Fibroblast of skin of right biceps (primary cell): Measurements from ENCODE around the gene LUZP1.
A peak's percentile ranks its signal among the peaks of the same experiment; 100 is the strongest.

Source experiments
- DNase-seq: peaks from one replicate; pipeline ENCODE4 v3.0.0-alpha.2; 2013

Gene LUZP1

GRCh38 chr1:23114424-23115079 is 54.1 kb downstream of the LUZP1 start:
- DNase-seq, result no peak

GRCh38 chr1:23111600-23112535 is 56.8 kb downstream of the LUZP1 start:
- DNase-seq, result no peak

- DNase-seq, result no peak
These were observed 58.3 kb downstream of the LUZP1 start for GRCh38 chr1:23110391-23110790.

- no peak for DNase-seq
These were observed 59.6 kb downstream of the LUZP1 start for GRCh38 chr1:23108918-23109533.

- DNase-seq, result peak; percentile 45
These were observed 65.4 kb downstream of the LUZP1 start for GRCh38 chr1:23103001-23103889.

GRCh38 chr1:23102289-23102688 is 66.4 kb downstream of the LUZP1 start:
- peak; percentile 73 for DNase-seq

GRCh38 chr1:23101887-23102286 is 66.8 kb downstream of the LUZP1 start:
- no peak for DNase-seq

- DNase-seq, result peak; percentile 59
These were observed 67.4 kb downstream of the LUZP1 start for GRCh38 chr1:23101101-23101827.

GRCh38 chr1:23100074-23100748 is 68.4 kb downstream of the LUZP1 start:
- peak; percentile 85 for DNase-seq

GRCh38 chr1:23099171-23099536 is 69.5 kb downstream of the LUZP1 start:
- DNase-seq, result no peak

- peak; percentile 71 for DNase-seq
These were observed 70.0 kb downstream of the LUZP1 start for GRCh38 chr1:23098463-23099170.

- no peak for DNase-seq
These were observed 71.3 kb downstream of the LUZP1 start for GRCh38 chr1:23097316-23097715.

GRCh38 chr1:23092447-23092846 is 76.2 kb downstream of the LUZP1 start:
- no peak for DNase-seq

GRCh38 chr1:23091545-23091944 is 77.1 kb downstream of the LUZP1 start:
- DNase-seq, result no peak

- no peak for DNase-seq
These were observed 78.6 kb downstream of the LUZP1 start for GRCh38 chr1:23090056-23090455.

- DNase-seq, result no peak
These were observed 80.6 kb downstream of the LUZP1 start for GRCh38 chr1:23088027-23088426.

- DNase-seq, result no peak
These were observed 83.0 kb downstream of the LUZP1 start for GRCh38 chr1:23085696-23086095.

GRCh38 chr1:23084880-23085279 is 83.8 kb downstream of the LUZP1 start:
- DNase-seq, result no peak

- no peak for DNase-seq
These were observed 84.8 kb downstream of the LUZP1 start for GRCh38 chr1:23083714-23084480.

GRCh38 chr1:23081376-23081775 is 87.3 kb downstream of the LUZP1 start:
- DNase-seq, result no peak
